Small intestine (tissue), 16 donors: ENCODE results near the gene CCNF. TPM values are rescaled to one million over a fixed set of nuclear protein-coding genes. Genes with fewer than 3 reads are reported as not detected.
"Not testable (repeated sequence)": the region's sequence is repeated elsewhere in the genome, so short reads cannot be mapped to it uniquely, and the experiment has no call there.

Source experiments
- DNase-seq, 2 donors: peaks; one replicate each; pipeline versions ENCODE4 v3.0.0 to v3.0.0-alpha.2; 2013
- FAIRE-seq: peaks from 2 replicates; lab custom pipeline; 2012; peaks lifted over from hg19 to GRCh38; lab: Jason Lieb, UNC
- H3K27ac ChIP-seq, 3 donors: one replicate each; pipeline ENCODE4 v1.5.1; 2013; ENCODE audit warnings: low read length in 2 of 3, mild to moderate bottlenecking in 2 of 3, control low read depth in 1 of 3, inconsistent platforms in 1 of 3, low read depth in 1 of 3, moderate library complexity in 1 of 3
- H3K27me3 ChIP-seq, 3 donors: one replicate each; pipeline ENCODE4 v1.6.1; 2013; ENCODE audit warnings: low read length in 3 of 3, inconsistent platforms in 1 of 3; ENCODE audit not compliant: control insufficient read depth in 3 of 3, insufficient read depth in 3 of 3
- H3K36me3 ChIP-seq, 3 donors: one replicate each; pipeline ENCODE4 v1.6.1; 2013; ENCODE audit warnings: low read length in 3 of 3, inconsistent platforms in 1 of 3, low read depth in 1 of 3, mild to moderate bottlenecking in 1 of 3, moderate library complexity in 1 of 3; ENCODE audit not compliant: control insufficient read depth in 3 of 3, insufficient read depth in 2 of 3
- H3K4me1 ChIP-seq, 3 donors: one replicate each; pipeline ENCODE4 v1.6.1; 2013; ENCODE audit warnings: low read length in 2 of 3, inconsistent platforms in 1 of 3, low read depth in 1 of 3, mild to moderate bottlenecking in 1 of 3, moderate library complexity in 1 of 3; ENCODE audit not compliant: control insufficient read depth in 3 of 3, insufficient read depth in 2 of 3
- H3K4me3 ChIP-seq, 3 donors: one replicate each; pipeline ENCODE4 v1.5.1; 2013; ENCODE audit warnings: low read length in 3 of 3, control low read depth in 1 of 3, inconsistent platforms in 1 of 3, low read depth in 1 of 3, mild to moderate bottlenecking in 1 of 3, moderate library complexity in 1 of 3
- H3K9me3 ChIP-seq, 2 donors: one replicate each; pipeline ENCODE4 v1.6.1; 2013; ENCODE audit warnings: low read depth in 1 of 2, low read length in 1 of 2; ENCODE audit not compliant: control insufficient read depth in 2 of 2, insufficient read depth in 1 of 2
- WGBS, 3 donors: extraction: QIAGEN DNeasy Blood & Tissue Kit; methylation state at CpG; one replicate each; pipeline ENCODE4 v1.1.7; 2013; 5-methylcytosine and 5-hydroxymethylcytosine counted together
- long read RNA-seq, 10 donors: transcript quantifications; one replicate each; lab custom pipeline, GENCODE V29; 2026
- polyA plus RNA-seq, 4 donors: library from polyadenylated mRNA; stranded (reverse) in 3 of 4; unstranded in 1 of 4; fragments of 200-250 nt in 3 of 4; fragments of 120-200 nt in 1 of 4; gene quantifications; one replicate each; pipeline versions ENCODE4 v1.2.1 to v1.2.3, GENCODE V29; 2013
- donor health status: healthy with polysubstance abuse.
- donor health status: control.
- donor health status: control.
- donor health status: Bipolar disorder and iron deficiency.
- donor health status: healthy.

Gene CCNF, protein sequence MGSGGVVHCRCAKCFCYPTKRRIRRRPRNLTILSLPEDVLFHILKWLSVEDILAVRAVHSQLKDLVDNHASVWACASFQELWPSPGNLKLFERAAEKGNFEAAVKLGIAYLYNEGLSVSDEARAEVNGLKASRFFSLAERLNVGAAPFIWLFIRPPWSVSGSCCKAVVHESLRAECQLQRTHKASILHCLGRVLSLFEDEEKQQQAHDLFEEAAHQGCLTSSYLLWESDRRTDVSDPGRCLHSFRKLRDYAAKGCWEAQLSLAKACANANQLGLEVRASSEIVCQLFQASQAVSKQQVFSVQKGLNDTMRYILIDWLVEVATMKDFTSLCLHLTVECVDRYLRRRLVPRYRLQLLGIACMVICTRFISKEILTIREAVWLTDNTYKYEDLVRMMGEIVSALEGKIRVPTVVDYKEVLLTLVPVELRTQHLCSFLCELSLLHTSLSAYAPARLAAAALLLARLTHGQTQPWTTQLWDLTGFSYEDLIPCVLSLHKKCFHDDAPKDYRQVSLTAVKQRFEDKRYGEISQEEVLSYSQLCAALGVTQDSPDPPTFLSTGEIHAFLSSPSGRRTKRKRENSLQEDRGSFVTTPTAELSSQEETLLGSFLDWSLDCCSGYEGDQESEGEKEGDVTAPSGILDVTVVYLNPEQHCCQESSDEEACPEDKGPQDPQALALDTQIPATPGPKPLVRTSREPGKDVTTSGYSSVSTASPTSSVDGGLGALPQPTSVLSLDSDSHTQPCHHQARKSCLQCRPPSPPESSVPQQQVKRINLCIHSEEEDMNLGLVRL
- polyA plus RNA-seq = 10 to 100 TPM in 1 of 4 donors, 1 to 10 TPM in 2, under 1 TPM in 1; 0.89 to 12.4 (median 3.8) TPM
- long read RNA-seq, donor 1 = 0 reads
- long read RNA-seq, donor 2, full-length matches to known transcripts = 1 of 1 reads
- long read RNA-seq, donor 2, partial matches to known transcripts = 0 of 1 reads
- long read RNA-seq, donor 2, other reads (novel, unspliced or antisense) = 0 of 1 reads
- long read RNA-seq, donor 3, partial matches to known transcripts = 7 of 8 reads
- long read RNA-seq, donor 3, other reads (novel, unspliced or antisense) = 0 of 8 reads
- long read RNA-seq, donor 4 = 0 reads
- long read RNA-seq, donor 5 = 0 reads
- long read RNA-seq, donor 6, full-length matches to known transcripts = 1 of 1 reads
- long read RNA-seq, donor 6, partial matches to known transcripts = 0 of 1 reads
- long read RNA-seq, donor 6, other reads (novel, unspliced or antisense) = 0 of 1 reads
- long read RNA-seq, donor 7, full-length matches to known transcripts = 4 of 4 reads
- long read RNA-seq, donor 7, partial matches to known transcripts = 0 of 4 reads
- long read RNA-seq, donor 7, other reads (novel, unspliced or antisense) = 0 of 4 reads
- long read RNA-seq, donor 8 = 0 reads
- long read RNA-seq, donor 9 = 0 reads
- long read RNA-seq, donor 10, partial matches to known transcripts = 0 of 1 reads
- long read RNA-seq, donor 10, other reads (novel, unspliced or antisense) = 0 of 1 reads

DNA sequence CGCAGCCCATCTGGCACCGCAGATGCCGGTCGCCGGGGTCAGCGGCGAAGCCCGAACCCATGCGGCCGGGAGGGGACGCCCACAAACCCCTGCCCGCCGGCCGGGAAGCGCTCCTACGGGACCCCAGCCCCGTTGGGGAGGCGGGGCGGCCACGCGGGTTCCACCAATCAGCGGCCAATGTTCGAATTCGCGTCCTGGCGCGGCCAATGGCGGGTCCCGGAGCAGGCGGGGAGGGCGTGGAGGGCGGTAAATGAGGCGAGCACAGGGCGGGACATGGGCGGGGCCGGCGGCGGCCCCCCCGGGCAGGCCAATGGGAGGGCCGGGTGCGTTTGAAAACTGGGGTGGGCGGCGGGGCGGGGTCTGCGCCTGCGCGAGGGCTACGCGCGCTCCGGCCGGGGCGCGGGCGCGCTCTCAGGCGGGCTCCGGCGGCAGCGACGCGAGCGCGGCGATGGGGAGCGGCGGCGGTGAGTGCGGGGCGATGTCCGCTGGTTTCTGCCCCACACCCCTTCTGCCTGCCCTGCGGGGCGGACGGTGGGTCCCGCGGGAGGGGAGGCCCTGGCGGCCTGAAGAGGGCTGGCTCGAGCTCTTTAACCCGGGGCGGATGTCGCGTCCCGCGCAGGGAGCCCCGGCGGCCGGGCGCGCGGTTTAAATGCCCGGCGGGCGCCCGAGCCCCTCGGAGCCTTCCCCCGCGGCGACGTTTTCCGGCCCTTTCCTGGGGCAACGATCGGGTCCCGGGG, at the start of gene CCNF:
CCNF (plus strand) TSS at position 414 of the 737 bp plus-strand sequence; CDS start at position 449, 35 bp downstream.
- Histone ChIP-seq H3K27ac (peak within 1 kb of the TSS; percentile 39 to 54 (median 52)), H3K4me1 (peaks cover 0 to 22% (median 4%) of the 10 kb centered on the region in 3 donors), H3K27me3 (no peaks in the 10 kb centered on the region), H3K36me3 (peaks cover 0 to 23% (median 0%) of the 10 kb centered on the region in 3 donors), H3K4me3 (peak within 1 kb of the TSS; percentile 72 to 88 (median 77)), H3K9me3 (no peaks in the 10 kb centered on the region)
- DNase-seq (peak; percentile 94 to 98), FAIRE-seq (no peak)
- 0 to 1% (median 1%) methylated on average over 56 to 103 of the region's 103 CpGs for WGBS, 3 donors

DNA sequence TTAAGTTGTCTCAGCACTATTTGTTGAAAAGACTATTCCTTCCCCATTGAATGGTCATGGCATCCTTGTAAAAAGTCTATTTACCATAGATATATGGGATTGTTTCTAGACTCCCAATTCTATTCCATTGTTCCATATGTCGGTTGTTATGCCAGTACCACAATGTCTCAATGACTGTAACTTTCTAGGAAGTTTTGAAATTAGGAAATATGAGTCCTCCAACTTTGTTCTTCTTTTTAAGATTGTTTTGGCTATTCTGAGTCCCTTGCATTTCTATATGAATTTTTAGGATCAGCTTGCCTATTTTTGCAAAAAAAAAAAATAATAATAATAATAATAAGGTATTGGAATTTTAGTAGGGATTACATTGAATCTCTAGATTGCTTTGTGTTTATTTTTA, 45.7 kb upstream of the CCNF start:
- WGBS, 3 donors = 89 to 91% (median 90%) methylated on average over 1 of the region's 1 CpG
- FAIRE-seq = no peak

DNA sequence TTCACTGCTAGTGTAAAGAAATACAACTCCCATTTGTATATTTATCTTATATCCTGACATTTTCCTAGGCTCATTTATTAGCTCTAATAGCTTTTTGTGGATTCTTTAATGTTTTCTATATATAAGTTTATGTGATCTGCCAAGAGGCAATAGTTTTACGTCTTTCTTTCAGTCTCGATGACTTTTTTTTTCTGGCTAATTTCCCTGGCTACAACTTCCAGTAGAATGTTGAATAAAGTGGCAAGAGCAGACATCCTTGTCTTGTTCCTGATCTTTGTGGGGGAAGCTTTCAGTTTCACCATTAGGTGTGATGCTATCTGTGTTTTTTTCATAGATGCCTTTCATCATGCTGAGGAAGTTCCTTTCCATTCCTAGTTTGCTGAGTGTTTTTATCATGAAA, 44.8 kb upstream of the CCNF start:
- Histone ChIP-seq H3K27ac (no peak overlapping the region), H3K36me3 (no peaks in the 10 kb centered on the region), H3K9me3 (peaks cover 0 to 10% of the 10 kb centered on the region in 2 donors), H3K27me3 (peaks cover 0 to 2% (median 0%) of the 10 kb centered on the region in 3 donors), H3K4me1 (no peaks in the 10 kb centered on the region), H3K4me3 (no peak overlapping the region)
- 24 to 34% (median 27%) methylated on average over 2 of the region's 2 CpGs for WGBS, 3 donors
- FAIRE-seq (no peak), DNase-seq (no peak)

More for the DNA sequence above, 45.7 kb upstream of the CCNF start:
- no peak for DNase-seq
- no peak overlapping the region for H3K4me3 ChIP-seq
- peaks cover 0 to under 1% of the 10 kb centered on the region in 2 donors for H3K9me3 ChIP-seq
- H3K27ac ChIP-seq = no peak overlapping the region
- H3K4me1 ChIP-seq = no peaks in the 10 kb centered on the region
- H3K27me3 ChIP-seq = peaks cover 0 to 2% (median 0%) of the 10 kb centered on the region in 3 donors
- H3K36me3 ChIP-seq = no peaks in the 10 kb centered on the region

DNA sequence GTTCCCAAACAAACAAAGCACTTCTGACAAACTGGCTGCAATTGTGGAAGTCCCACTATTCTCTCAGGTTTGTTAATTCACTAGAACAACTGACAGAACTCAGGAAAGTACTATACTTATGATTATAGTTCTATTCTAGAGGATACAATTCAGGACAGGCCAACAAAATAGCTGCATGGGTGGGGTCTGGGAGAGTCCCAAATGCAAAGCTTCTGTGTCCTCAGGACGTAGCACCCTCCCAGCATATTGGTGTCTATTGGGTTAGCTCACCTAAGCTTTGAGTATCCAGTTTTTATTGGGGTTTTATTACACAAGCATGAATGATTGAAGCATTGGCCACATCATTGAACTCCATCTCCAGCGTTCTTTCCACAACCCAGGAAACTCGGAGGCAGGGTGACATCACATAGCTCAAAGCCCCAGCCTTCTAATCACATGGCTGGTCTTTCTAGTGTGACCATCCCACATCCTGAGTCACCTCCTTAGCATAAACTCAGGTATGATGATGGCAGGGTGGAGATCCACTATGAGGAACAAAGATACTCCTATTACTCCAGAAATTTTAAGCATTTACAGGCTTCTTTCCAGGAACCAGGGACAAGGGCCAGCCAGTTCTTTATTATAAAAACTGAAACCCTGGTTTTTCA, 43.9 kb upstream of the CCNF start:
- no peaks in the 10 kb centered on the region for H3K36me3 ChIP-seq
- H3K27me3 ChIP-seq = peaks cover 0 to 2% (median 0%) of the 10 kb centered on the region in 3 donors
- 41 to 65% (median 52%) methylated on average over 3 of the region's 3 CpGs for WGBS, 3 donors
- peak in 1 of 2 donors; percentile 8 for DNase-seq
- no peaks in the 10 kb centered on the region for H3K4me1 ChIP-seq
- H3K4me3 ChIP-seq = no peak overlapping the region
- peaks cover 0 to 12% of the 10 kb centered on the region in 2 donors for H3K9me3 ChIP-seq
- no peak for FAIRE-seq
- H3K27ac ChIP-seq = no peak overlapping the region

DNA sequence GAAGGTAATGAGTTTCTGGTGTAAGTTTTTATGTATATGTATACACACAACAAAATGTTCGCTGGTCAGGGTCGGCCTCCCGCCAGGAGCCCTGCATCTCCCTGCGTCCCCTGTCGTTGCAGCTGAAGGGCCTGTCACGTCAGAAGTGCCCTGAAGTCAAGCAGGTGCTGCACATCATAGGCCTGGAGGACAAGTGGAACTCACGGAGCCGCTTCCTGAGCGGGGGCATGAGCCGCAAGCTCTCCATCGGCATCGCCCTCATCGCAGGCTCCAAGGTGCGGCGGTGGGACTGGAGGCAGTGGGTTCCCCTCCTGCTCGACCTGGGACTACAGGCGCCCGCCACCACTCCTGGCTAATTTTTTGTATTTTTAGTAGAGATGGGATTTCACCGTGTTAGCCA, 43.3 kb upstream of the CCNF start:
- not testable (repeated sequence) for H3K4me3 ChIP-seq, H3K4me1 ChIP-seq, DNase-seq, FAIRE-seq, H3K36me3 ChIP-seq, H3K27me3 ChIP-seq, H3K27ac ChIP-seq
- peaks cover 0 to 12% of the 10 kb centered on the region in 2 donors for H3K9me3 ChIP-seq
- 86 to 88% (median 87%) methylated on average over 19 of the region's 19 CpGs for WGBS, 3 donors

DNA sequence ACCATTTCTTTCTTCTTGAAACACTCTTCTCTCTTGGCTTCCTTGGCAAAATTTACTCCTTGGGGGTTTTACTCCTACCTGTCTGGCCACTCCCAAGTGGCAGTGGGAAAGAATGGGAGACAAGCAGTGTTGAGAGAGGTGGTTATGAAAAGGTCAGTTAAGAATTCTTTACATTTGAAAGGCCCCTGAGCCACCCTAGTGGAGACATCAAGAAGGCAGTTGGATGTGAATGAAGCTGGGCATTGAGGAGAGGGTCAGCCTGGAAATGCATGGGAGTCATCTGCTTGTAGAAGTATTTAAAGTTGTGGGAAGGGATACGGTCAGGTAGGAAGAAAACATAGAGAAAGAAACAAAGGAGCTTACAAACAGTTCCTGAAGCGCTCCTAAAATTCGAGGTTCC, 42.3 kb upstream of the CCNF start:
- Histone ChIP-seq H3K36me3 (no peaks in the 10 kb centered on the region), H3K4me1 (no peaks in the 10 kb centered on the region), H3K4me3 (no peak overlapping the region), H3K27ac (no peak overlapping the region), H3K9me3 (peaks cover 0 to 12% of the 10 kb centered on the region in 2 donors), H3K27me3 (no peaks in the 10 kb centered on the region)
- DNase-seq = peak in 1 of 2 donors; percentile 20
- FAIRE-seq = no peak
- WGBS, 3 donors = 61 to 81% (median 75%) methylated on average over 3 of the region's 3 CpGs
